HepG2 (cell line): ENCODE results near the gene CYP2W1. TPM values are rescaled to one million over a fixed set of nuclear protein-coding genes. Genes with fewer than 3 reads are reported as not detected.

ENCODE experiments used
- GATAD1 ChIP-seq: IDR thresholded peaks from 2 replicates; pipeline ENCODE4 v1.6.1; 2016; ENCODE audit warnings: missing genetic modification reagents, missing compliant biosample characterization
- HIC2 ChIP-seq: sonication (generic); formaldehyde crosslinking; IDR thresholded peaks from 2 replicates; pipeline ENCODE4 v1.9.0; 2022; ENCODE audit warnings: low read depth, missing genetic modification reagents
- HIVEP1 ChIP-seq: sonication (generic); formaldehyde crosslinking; IDR thresholded peaks from 2 replicates; pipeline ENCODE4 v1.4.0; 2020; ENCODE audit warnings: mild to moderate bottlenecking, missing genetic modification reagents
- KIAA2018 ChIP-seq: sonication (generic); formaldehyde crosslinking; IDR thresholded peaks from 2 replicates; pipeline ENCODE4 v1.5.0; 2020; ENCODE audit warnings: mild to moderate bottlenecking, missing genetic modification reagents, borderline replicate concordance
- MTERF4 ChIP-seq: sonication (generic); formaldehyde crosslinking; IDR thresholded peaks from 2 replicates; pipeline ENCODE4 v1.8.0; 2023; ENCODE audit warnings: mild to moderate bottlenecking, missing genetic modification reagents
- NCOA2 ChIP-seq: sonication (generic); formaldehyde crosslinking; IDR thresholded peaks from 2 replicates; pipeline ENCODE4 v1.8.0; 2022; ENCODE audit warnings: inconsistent platforms
- NFKBIZ ChIP-seq: IDR thresholded peaks from 2 replicates; pipeline ENCODE4 v1.6.1; 2018; ENCODE audit warnings: missing genetic modification reagents, missing compliant biosample characterization
- PCBP1 ChIP-seq: fragments of 200-400 bp; formaldehyde crosslinking; IDR thresholded peaks from 2 replicates; pipeline ENCODE4 v1.6.1; 2017; ENCODE audit warnings: mild to moderate bottlenecking, low read depth, low read length, borderline replicate concordance
- PRMT3 ChIP-seq: sonication (generic); formaldehyde crosslinking; IDR thresholded peaks from 2 replicates; pipeline ENCODE4 v1.8.1; 2022; ENCODE audit warnings: low read depth, mild to moderate bottlenecking, moderate library complexity, missing genetic modification reagents, borderline replicate concordance
- PTBP1 ChIP-seq: fragments of 200-400 bp; formaldehyde crosslinking; IDR thresholded peaks from 2 replicates; pipeline ENCODE4 v1.6.1; 2018; ENCODE audit warnings: low read length, low read depth; ENCODE audit not compliant: poor library complexity, severe bottlenecking
- TARDBP ChIP-seq: sonication (generic); formaldehyde crosslinking; IDR thresholded peaks from 2 replicates; pipeline ENCODE4 v1.8.0; 2022; ENCODE audit warnings: mild to moderate bottlenecking, missing genetic modification reagents
- TBX2 ChIP-seq: sonication (generic); formaldehyde crosslinking; IDR thresholded peaks from 2 replicates; pipeline ENCODE4 v1.5.0; 2020; ENCODE audit warnings: missing genetic modification reagents, mild to moderate bottlenecking, borderline replicate concordance
- TRIM22 ChIP-seq: fragments of 450-650 bp; IDR thresholded peaks from 2 replicates; pipeline ENCODE4 v1.6.1; 2017
- ZMYM3 ChIP-seq: sonication (generic); formaldehyde crosslinking; IDR thresholded peaks from 2 replicates; pipeline ENCODE4 v1.5.1; 2020; ENCODE audit warnings: mild to moderate bottlenecking, missing genetic modification reagents
- ZNF414 ChIP-seq: sonication (generic); formaldehyde crosslinking; IDR thresholded peaks from 2 replicates; pipeline ENCODE4 v1.5.0; 2020; ENCODE audit warnings: missing genetic modification reagents
- ZSCAN25 ChIP-seq: sonication (generic); formaldehyde crosslinking; IDR thresholded peaks from 2 replicates; pipeline ENCODE4 v1.8.0; 2022; ENCODE audit warnings: mild to moderate bottlenecking, missing genetic modification reagents
- polyA plus RNA-seq, 8 experiments: library from polyadenylated mRNA; depleted of rRNA in 3 of 8; stranded (reverse) in 7 of 8; unstranded in 1 of 8; fragments of >200 nt; fragmentation: Illumina TruSeq in 4 of 8; extraction: Trizol in 4 of 8; gene quantifications; 2 replicates each; pipeline versions ENCODE4 v1.2.1 to v1.2.3, GENCODE V29; 2011 to 2016; ENCODE audit warnings: low read depth in 4 of 8, missing spikeins in 1 of 8, mixed read lengths in 1 of 8; ENCODE audit not compliant: insufficient read depth in 1 of 8
- total RNA-seq, 5 experiments: library from RNA; depleted of rRNA; stranded (reverse); fragments of >200 nt; fragmentation: Illumina TruSeq; extraction: Trizol; gene quantifications; 2 replicates each; pipeline ENCODE4 v1.2.3, GENCODE V29; 2016; ENCODE audit warnings: low read depth in 1 of 5

The CYP2W1 gene
- total and polyA plus RNA-seq, 2 of the 13 experiments (the other 11 are each of a cell fraction or from before 2014, with no cell fraction given) = 19.5 to 31.7 TPM

- TF ChIP-seq ZNF414 (CRISPR knock-in tag) (0 out of 2 replicates have a peak, but pooled peaks have one; percentile 45), GATAD1 (0 out of 2 replicates have a peak, but pooled peaks have one; percentile 47), PRMT3 (CRISPR knock-in tag) (no peak), PCBP1 (no peak), TBX2 (CRISPR knock-in tag) (no peak), MTERF4 (CRISPR knock-in tag) (no peak), HIVEP1 (CRISPR knock-in tag) (no peak), HIC2 (CRISPR knock-in tag) (no peak), KIAA2018 (CRISPR knock-in tag) (no peak), PTBP1 (no peak), ZMYM3 (CRISPR knock-in tag) (no peak), NCOA2 (CRISPR knock-in tag) (no peak), ZSCAN25 (0 out of 2 replicates have a peak, but pooled peaks have one; percentile 45), TARDBP (CRISPR knock-in tag) (peak; percentile 31; the same call in 1 of the 2 replicates), TRIM22 (no peak), NFKBIZ (CRISPR knock-in tag) (no peak)
Measured at GRCh38 chr7:1028044-1028770, 45.2 kb downstream of the CYP2W1 start (continued).
